HEK293 (cell line): ENCODE measurements around the gene ZCWPW1.

Experiments used
- CTCF ChIA-PET: fragments of 350-600 bp; formaldehyde crosslinking; extraction: SDS; loops from one replicate; lab custom pipeline; 2021; ENCODE audit warnings: antibody characterized with exemption; lab: Yijun Ruan, JAX
- POLR2A ChIA-PET: fragments of 300-600 bp; formaldehyde crosslinking; extraction: SDS; loops from one replicate; lab custom pipeline; 2020; ENCODE audit warnings: antibody characterized with exemption, inconsistent platforms; lab: Yijun Ruan, JAX
- H3K27ac ChIP-seq: fragments of 200-500 bp; sonication (Bioruptor generic); 2 replicates; pipeline ENCODE4 v1.5.1; 2014; ENCODE audit warnings: low read depth, low read length, control low read depth, inconsistent platforms; ENCODE audit errors: extremely low read depth
- H3K36me3 ChIP-seq, 2 experiments: fragments of 200-500 bp in 1 of 2; sonication (Bioruptor generic) in 1 of 2; 1 replicate in 1 of 2; 2 replicates in 1 of 2; pipeline ENCODE4 v1.5.1; 2014 to 2017; ENCODE audit warnings: inconsistent platforms in 2 of 2, low read length in 2 of 2; ENCODE audit not compliant: control insufficient read depth in 2 of 2, insufficient read depth in 1 of 2
- H3K4me1 ChIP-seq: fragments of 200-500 bp; sonication (Bioruptor generic); 2 replicates; pipeline ENCODE4 v1.5.1; 2014; ENCODE audit warnings: mild to moderate bottlenecking, low read length, inconsistent platforms; ENCODE audit not compliant: control insufficient read depth, insufficient read depth
- H3K4me3 ChIP-seq: 2 replicates; pipeline ENCODE4 v1.5.1; 2011; ENCODE audit warnings: low read depth, mild to moderate bottlenecking, control low read depth, low read length, moderate library complexity
- H3K9me3 ChIP-seq: fragments of 200-500 bp; sonication (Bioruptor generic); 2 replicates; pipeline ENCODE4 v1.5.1; 2014; ENCODE audit warnings: low read depth, low read length, inconsistent platforms; ENCODE audit not compliant: control insufficient read depth, insufficient read depth
- HOXA7 ChIP-seq: sonication (generic); formaldehyde crosslinking; IDR thresholded peaks from 2 replicates; pipeline ENCODE4 v1.8.1; 2022; ENCODE audit warnings: missing genetic modification reagents, borderline replicate concordance
- IKZF3 ChIP-seq: fragments of 450-650 bp; IDR thresholded peaks from 2 replicates; pipeline ENCODE4 v1.5.0; 2018; ENCODE audit warnings: missing biosample characterization, mild to moderate bottlenecking, missing genetic modification characterization, moderate library complexity
- KLF1 ChIP-seq: fragments of 450-650 bp; formaldehyde crosslinking; IDR thresholded peaks from 2 replicates; pipeline ENCODE4 v1.5.1; 2016; ENCODE audit warnings: missing biosample characterization, missing genetic modification characterization
- KLF8 ChIP-seq: fragments of 450-650 bp; formaldehyde crosslinking; IDR thresholded peaks from 2 replicates; pipeline ENCODE4 v1.5.1; 2016; ENCODE audit warnings: missing biosample characterization, missing genetic modification characterization
- PBX3 ChIP-seq: sonication (generic); formaldehyde crosslinking; IDR thresholded peaks from 2 replicates; pipeline ENCODE4 v1.8.1; 2022; ENCODE audit warnings: mild to moderate bottlenecking, moderate library complexity, missing genetic modification reagents
- SCRT1 ChIP-seq: fragments of 450-650 bp; formaldehyde crosslinking; IDR thresholded peaks from 2 replicates; pipeline ENCODE4 v1.5.1; 2016; ENCODE audit warnings: missing biosample characterization, missing genetic modification characterization, borderline replicate concordance
- SCRT2 ChIP-seq: fragments of 450-650 bp; formaldehyde crosslinking; IDR thresholded peaks from 2 replicates; pipeline ENCODE4 v1.5.1; 2016; ENCODE audit warnings: missing biosample characterization, missing genetic modification characterization
- SP2 ChIP-seq: fragments of 450-650 bp; formaldehyde crosslinking; IDR thresholded peaks from 2 replicates; pipeline ENCODE4 v1.5.1; 2016; ENCODE audit warnings: missing biosample characterization, missing genetic modification characterization
- WT1 ChIP-seq: fragments of 450-650 bp; formaldehyde crosslinking; IDR thresholded peaks from 2 replicates; pipeline ENCODE4 v1.5.1; 2016; ENCODE audit warnings: missing biosample characterization, missing genetic modification characterization
- ZBTB17 ChIP-seq: fragments of 450-650 bp; formaldehyde crosslinking; IDR thresholded peaks from 2 replicates; pipeline ENCODE4 v1.5.1; 2016; ENCODE audit warnings: missing biosample characterization, missing genetic modification characterization
- ZFP37 ChIP-seq: fragments of 450-650 bp; formaldehyde crosslinking; IDR thresholded peaks from 2 replicates; pipeline ENCODE4 v1.5.1; 2016; ENCODE audit warnings: missing biosample characterization, missing genetic modification characterization
- ZFP69B ChIP-seq: fragments of 450-650 bp; formaldehyde crosslinking; IDR thresholded peaks from 2 replicates; pipeline ENCODE4 v1.5.1; 2016; ENCODE audit warnings: missing biosample characterization, missing genetic modification characterization
- ZIC2 ChIP-seq: fragments of 450-650 bp; formaldehyde crosslinking; IDR thresholded peaks from 2 replicates; pipeline ENCODE4 v1.5.1; 2016; ENCODE audit warnings: missing biosample characterization, missing genetic modification characterization
- ZNF174 ChIP-seq: fragments of 450-650 bp; formaldehyde crosslinking; IDR thresholded peaks from 2 replicates; pipeline ENCODE4 v1.5.0; 2017; ENCODE audit warnings: missing biosample characterization, mild to moderate bottlenecking, missing genetic modification characterization
- ZNF202 ChIP-seq: fragments of 450-650 bp; formaldehyde crosslinking; IDR thresholded peaks from 2 replicates; pipeline ENCODE4 v1.5.1; 2016; ENCODE audit warnings: missing biosample characterization, missing genetic modification characterization, borderline replicate concordance
- ZNF211 ChIP-seq: fragments of 450-650 bp; formaldehyde crosslinking; IDR thresholded peaks from 2 replicates; pipeline ENCODE4 v1.5.1; 2016; ENCODE audit warnings: low read depth, missing biosample characterization, missing genetic modification characterization
- ZNF248 ChIP-seq: fragments of 450-650 bp; formaldehyde crosslinking; IDR thresholded peaks from 2 replicates; pipeline ENCODE4 v1.5.1; 2017; ENCODE audit warnings: missing biosample characterization, missing genetic modification characterization
- ZNF280C ChIP-seq: fragments of 450-650 bp; formaldehyde crosslinking; IDR thresholded peaks from 2 replicates; pipeline ENCODE4 v1.5.1; 2016; ENCODE audit warnings: missing biosample characterization, missing genetic modification characterization
- ZNF341 ChIP-seq: fragments of 450-650 bp; formaldehyde crosslinking; IDR thresholded peaks from 2 replicates; pipeline ENCODE4; 2016; ENCODE audit warnings: low read depth, missing biosample characterization, missing genetic modification characterization
- ZNF416 ChIP-seq: fragments of 450-650 bp; formaldehyde crosslinking; IDR thresholded peaks from 2 replicates; pipeline ENCODE4 v1.5.1; 2016; ENCODE audit warnings: missing biosample characterization, missing genetic modification characterization
- ZNF560 ChIP-seq: fragments of 450-650 bp; formaldehyde crosslinking; IDR thresholded peaks from 2 replicates; pipeline ENCODE4 v1.5.1; 2017; ENCODE audit warnings: missing biosample characterization, missing genetic modification characterization, borderline replicate concordance
- ZNF777 ChIP-seq: fragments of 450-650 bp; formaldehyde crosslinking; IDR thresholded peaks from 2 replicates; pipeline ENCODE4 v1.5.1; 2017; ENCODE audit warnings: missing biosample characterization, missing genetic modification characterization, borderline replicate concordance
- ZSCAN5A ChIP-seq: fragments of 450-650 bp; formaldehyde crosslinking; IDR thresholded peaks from 2 replicates; pipeline ENCODE4 v1.5.1; 2016; ENCODE audit warnings: missing biosample characterization, missing genetic modification characterization

Gene ZCWPW1

GRCh38 chr7:100472854-100473499 is 44.5 kb upstream of the ZCWPW1 start (continued):
- 0 out of 2 replicates have a peak, but pooled peaks have one; percentile 40 for TF ChIP-seq IKZF3

GRCh38 chr7:100472121-100472851 is 43.8 kb upstream of the ZCWPW1 start:
- CTCF ChIA-PET, result interaction anchor here (0.6 to 2.3 kb wide), 2 partner anchors 87 to 379 kb away, joined by 3 to 20 read pairs; no protein-coding TSS in a partner anchor
- peaks cover 9% of the 10 kb centered on the region for H3K4me1 ChIP-seq
- peaks cover 7 to 31% of the 10 kb centered on the region in 2 experiments; a peak in 2 of 3 replicates for H3K36me3 ChIP-seq
- H3K27ac ChIP-seq, result no peak overlapping the region
- no peak overlapping the region for H3K4me3 ChIP-seq
- POLR2A ChIA-PET, result interaction anchor here (2.0 kb wide), 1 partner anchor 114 kb away, joined by 4 read pairs; the partner anchor contains the start of genes FBXO24 and LRCH4
- H3K9me3 ChIP-seq, result no peaks in the 10 kb centered on the region
- TF ChIP-seq SP2, result no peak
- peak; percentile 57 for TF ChIP-seq KLF8 (tag by site-specific recombination)
- no peak for TF ChIP-seq HOXA7 (CRISPR knock-in tag)
- no peak for TF ChIP-seq ZFP37
- TF ChIP-seq SCRT1 (tag by site-specific recombination), result no peak
- TF ChIP-seq WT1, result no peak
- peak; percentile 97 for TF ChIP-seq KLF1
- no peak for TF ChIP-seq ZNF248 (tag by site-specific recombination)
- no peak for TF ChIP-seq ZNF341 (tag by site-specific recombination)
- TF ChIP-seq, all 188 proteins: peak for 2

- POLR2A ChIA-PET, result interaction anchor here (1.4 kb wide), 1 partner anchor 8 kb away, joined by 4 read pairs; no protein-coding TSS in a partner anchor
- TF ChIP-seq ZNF248 (tag by site-specific recombination) (no peak), ZNF416 (tag by site-specific recombination) (no peak), ZIC2 (no peak), SP2 (no peak), ZBTB17 (tag by site-specific recombination) (no peak), ZNF280C (tag by site-specific recombination) (no peak), ZFP69B (tag by site-specific recombination) (no peak), HOXA7 (CRISPR knock-in tag) (no peak), SCRT2 (tag by site-specific recombination) (no peak), ZNF777 (no peak), ZNF174 (no peak), ZNF560 (no peak), ZSCAN5A (no peak), ZNF211 (tag by site-specific recombination) (no peak), ZNF202 (tag by site-specific recombination) (no peak), PBX3 (CRISPR knock-in tag) (no peak)
- no peaks in the 10 kb centered on the region for H3K9me3 ChIP-seq
- no peak overlapping the region for H3K4me3 ChIP-seq
- peaks cover 3 to 33% of the 10 kb centered on the region in 2 experiments; a peak in 2 of 3 replicates for H3K36me3 ChIP-seq
- H3K4me1 ChIP-seq, result peaks cover 6% of the 10 kb centered on the region
- CTCF ChIA-PET, result interaction anchor here (1.0 to 2.9 kb wide), 3 partner anchors 89 to 255 kb away, joined by 4 to 10 read pairs (median 9); no protein-coding TSS in a partner anchor
- H3K27ac ChIP-seq, result no peak overlapping the region
These were observed 42.5 kb upstream of the ZCWPW1 start for GRCh38 chr7:100471021-100471420.
